Measurements from ENCODE around the gene ZNF17. TPM values are rescaled to one million over a fixed set of nuclear protein-coding genes. Genes with fewer than 3 reads are reported as not detected.

Gene ZNF17
- total and polyA plus RNA-seq, 2 experiments from 2014 or later, result 2.6 to 10.7 TPM

GRCh38 chr19:57362419-57362818 lies 48.5 kb upstream of the ZNF17 start:
- Mint-ChIP-seq H3K4me1 (peaks cover 7% of the 10 kb centered on the region), H3K9me3 (no peaks in the 10 kb centered on the region), H3K36me3 (ENCODE audit: low read depth) (peaks cover 8% of the 10 kb centered on the region; the same call in 2 of the 3 replicates), H3K27me3 (ENCODE audit: insufficient read depth, low read depth, poor library complexity) (peaks cover 3% of the 10 kb centered on the region), H3K4me3 (peak overlapping the region; percentile 98), H3K27ac (peak overlapping the region; percentile 97; the same call in 1 of the 2 replicates)
- Histone ChIP-seq H2AFZ (peak overlapping the region; percentile 19; the same call in 1 of the 2 replicates), H3K79me2 (replicated peaks; ENCODE audit: insufficient read depth) (peaks cover 16% of the 10 kb centered on the region), H3K36me3 (ENCODE audit: insufficient read depth) (no peaks in the 10 kb centered on the region), H3K4me2 (peak overlapping the region; percentile 73), H4K20me1 (replicated peaks; ENCODE audit: insufficient read depth) (no peaks in the 10 kb centered on the region), H3K27ac (ENCODE audit: low read depth) (peak overlapping the region; percentile 63), H3K4me1 (ENCODE audit: insufficient read depth) (no peaks in the 10 kb centered on the region), H3F3A (replicated peaks; ENCODE audit: low read depth) (no peaks in the 10 kb centered on the region), H3K9me2 (ENCODE audit: insufficient read depth) (no peaks in the 10 kb centered on the region), H3K4me3 (peak overlapping the region; percentile 51), H3K27me3 (ENCODE audit: insufficient read depth) (no peaks in the 10 kb centered on the region)
- DNase-seq (ENCODE audit: low spot score), result no peak
- ATAC-seq, result no peak
- TF ChIP-seq STAT1 (IDR thresholded peaks at IDR 0.05; ENCODE audit: unreplicated experiment), result no peak
- no peak for TF ChIP-seq JUNB (IDR thresholded peaks at IDR 0.05; ENCODE audit: unreplicated experiment)
- TF ChIP-seq ZNF114 (CRISPR knock-in tag; IDR thresholded peaks at IDR 0.05), result no peak
- TF ChIP-seq REST (IDR thresholded peaks at IDR 0.05; ENCODE audit: unreplicated experiment), result no peak
- TF ChIP-seq NANOG (IDR thresholded peaks at IDR 0.05; ENCODE audit: borderline replicate concordance), result no peak

GRCh38 chr19:57362997-57363687 lies 47.8 kb upstream of the ZNF17 start, which contains the start of the genes TRAPPC2B and ZNF547:
Gene TRAPPC2B, plus strand, starts transcription at chr19:57363551. Its CDS starts 1,283 bp downstream, at chr19:57364834.
Gene ZNF547, plus strand, starts transcription at chr19:57363551. Its CDS starts 5,005 bp downstream, at chr19:57368556.
- H2AFZ ChIP-seq, result peak within 1 kb of the TSS; percentile 19; the same call in 1 of the 2 replicates
- H3K27me3 ChIP-seq (ENCODE audit: insufficient read depth), result no peaks in the 10 kb centered on the region
- Mint-ChIP-seq H3K27me3 (ENCODE audit: insufficient read depth, low read depth, poor library complexity) (peaks cover 3% of the 10 kb centered on the region), H3K36me3 (ENCODE audit: low read depth) (peaks cover 2% of the 10 kb centered on the region; the same call in 1 of the 3 replicates), H3K9me3 (no peaks in the 10 kb centered on the region), H3K4me1 (peaks cover 7% of the 10 kb centered on the region), H3K27ac (peak within 1 kb of the TSS; percentile 97), H3K4me3 (peak within 1 kb of the TSS; percentile 98)
- no peaks in the 10 kb centered on the region for H3F3A ChIP-seq (replicated peaks; ENCODE audit: low read depth)
- ATAC-seq, result peak; percentile 98
- DNase-seq (ENCODE audit: low spot score), result peak; percentile 99
- H3K79me2 ChIP-seq (replicated peaks; ENCODE audit: insufficient read depth), result peaks cover 13% of the 10 kb centered on the region
- H3K4me3 ChIP-seq, result peak within 1 kb of the TSS; percentile 72
- peak within 1 kb of the TSS; percentile 93 for H3K4me2 ChIP-seq
- H3K36me3 ChIP-seq (ENCODE audit: insufficient read depth), result no peaks in the 10 kb centered on the region
- H3K4me1 ChIP-seq (ENCODE audit: insufficient read depth), result no peaks in the 10 kb centered on the region
- H3K9me2 ChIP-seq (ENCODE audit: insufficient read depth), result no peaks in the 10 kb centered on the region
- H4K20me1 ChIP-seq (replicated peaks; ENCODE audit: insufficient read depth), result no peaks in the 10 kb centered on the region
- peak within 1 kb of the TSS; percentile 63 for H3K27ac ChIP-seq (ENCODE audit: low read depth)
- TF ChIP-seq EZH2 (IDR thresholded peaks at IDR 0.05; ENCODE audit: low read depth, unreplicated experiment) (no peak), ZNF114 (CRISPR knock-in tag; IDR thresholded peaks at IDR 0.05) (no peak), REST (IDR thresholded peaks at IDR 0.05; ENCODE audit: unreplicated experiment) (no peak), JUNB (IDR thresholded peaks at IDR 0.05; ENCODE audit: unreplicated experiment) (no peak), CTCF (conservative IDR thresholded peaks at IDR 0.05; ENCODE audit: low read depth in 2 of 2) (no peak), NANOG (IDR thresholded peaks at IDR 0.05; ENCODE audit: borderline replicate concordance) (no peak), CREB1 (CRISPR knock-in tag; IDR thresholded peaks at IDR 0.05; ENCODE audit: low read depth) (peak; percentile 99), STAT1 (IDR thresholded peaks at IDR 0.05; ENCODE audit: unreplicated experiment) (no peak), ZNF331 (CRISPR knock-in tag; IDR thresholded peaks at IDR 0.05; ENCODE audit: low read depth) (no peak), POLR2AphosphoS5 (IDR thresholded peaks at IDR 0.05; ENCODE audit: low read depth) (peak; percentile 73), EZH2phosphoT487 (IDR thresholded peaks at IDR 0.05; ENCODE audit: unreplicated experiment) (no peak)
- TF ChIP-seq, protein P1, sequence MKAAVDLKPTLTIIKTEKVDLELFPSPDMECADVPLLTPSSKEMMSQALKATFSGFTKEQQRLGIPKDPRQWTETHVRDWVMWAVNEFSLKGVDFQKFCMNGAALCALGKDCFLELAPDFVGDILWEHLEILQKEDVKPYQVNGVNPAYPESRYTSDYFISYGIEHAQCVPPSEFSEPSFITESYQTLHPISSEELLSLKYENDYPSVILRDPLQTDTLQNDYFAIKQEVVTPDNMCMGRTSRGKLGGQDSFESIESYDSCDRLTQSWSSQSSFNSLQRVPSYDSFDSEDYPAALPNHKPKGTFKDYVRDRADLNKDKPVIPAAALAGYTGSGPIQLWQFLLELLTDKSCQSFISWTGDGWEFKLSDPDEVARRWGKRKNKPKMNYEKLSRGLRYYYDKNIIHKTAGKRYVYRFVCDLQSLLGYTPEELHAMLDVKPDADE (IDR thresholded peaks at IDR 0.05), result peak; percentile 95

All from GM23338 (cell line).